Activated CD4-positive, alpha-beta memory T cell treated with anti-CD3 and anti-CD28 coated beads for 36 hours (primary cell): Measurements from ENCODE around the gene ANKDD1A. TPM values are rescaled to one million over a fixed set of nuclear protein-coding genes. Genes with fewer than 3 reads are reported as not detected.

Experiments used
- CTCF ChIA-PET: fragments of 350-600 bp; sonication (Branson Sonifier 250); formaldehyde crosslinking; loops from one replicate; lab custom pipeline; 2021; ENCODE audit warnings: antibody characterized with exemption, inconsistent platforms; lab: Charles Lee
- POLR2A ChIA-PET: fragments of 350-600 bp; sonication (Branson Sonifier 250); formaldehyde crosslinking; loops from one replicate; lab custom pipeline; 2021; ENCODE audit warnings: antibody characterized with exemption; lab: Charles Lee
- DNase-seq: peaks from one replicate; pipeline ENCODE4 v3.0.0-alpha.2; 2020
- H3K27ac Mint-ChIP-seq: one replicate; pipeline ENCODE4 v1.8.0; 2021; ENCODE audit warnings: mixed read lengths
- H3K27me3 Mint-ChIP-seq: one replicate; pipeline ENCODE4 v1.8.0; 2021; ENCODE audit warnings: mixed read lengths
- H3K36me3 Mint-ChIP-seq: one replicate; pipeline ENCODE4 v1.8.0; 2021; ENCODE audit warnings: mixed read lengths
- H3K4me1 Mint-ChIP-seq: one replicate; pipeline ENCODE4 v1.8.0; 2021; ENCODE audit warnings: low read depth, mixed read lengths
- H3K4me3 Mint-ChIP-seq: one replicate; pipeline ENCODE4 v1.8.0; 2021; ENCODE audit warnings: mild to moderate bottlenecking, mixed read lengths
- H3K9me3 Mint-ChIP-seq: one replicate; pipeline ENCODE4 v1.8.0; 2021; ENCODE audit warnings: mixed read lengths
- intact Hi-C: fragments of 100-400 bp; cut with micrococcal nuclease; formaldehyde crosslinking; loops from one replicate; pipeline ENCODE4 v1.15.1; 2023
- total RNA-seq, 2 experiments: library from RNA; stranded (reverse); gene quantifications; one replicate each; pipeline ENCODE4 v1.2.3, GENCODE V29; 2021

ANKDD1A gene
- total RNA-seq, 2 experiments from 2014 or later, result 6.3 to 6.6 TPM

GRCh38 chr15:64906402-64906801 lies 5.3 kb upstream of the ANKDD1A start:
- intact Hi-C loops, result no loop called here
- H3K36me3 Mint-ChIP-seq, result no peaks in the 10 kb centered on the region
- no peak overlapping the region for H3K4me3 Mint-ChIP-seq
- no peak overlapping the region for H3K27ac Mint-ChIP-seq
- H3K27me3 Mint-ChIP-seq, result no peaks in the 10 kb centered on the region
- ChIA-PET CTCF (interaction anchor here (0.5 to 6.8 kb wide), 11 partner anchors 13 to 221 kb away, joined by 3 to 60 read pairs (median 5); no protein-coding TSS in a partner anchor), POLR2A (interaction anchor here (5.4 kb wide), 1 partner anchor 12 kb away, joined by 36 read pairs; no protein-coding TSS in a partner anchor)
- peaks cover 38% of the 10 kb centered on the region for H3K4me1 Mint-ChIP-seq
- DNase-seq, result no peak
- H3K9me3 Mint-ChIP-seq, result peaks cover 5% of the 10 kb centered on the region

- no peak for DNase-seq
- H3K4me1 Mint-ChIP-seq, result peaks cover 26% of the 10 kb centered on the region
- H3K27me3 Mint-ChIP-seq, result peaks cover 1% of the 10 kb centered on the region
- CTCF ChIA-PET, result interaction anchor here (6.8 kb wide), 1 partner anchor 14 kb away, joined by 60 read pairs; no protein-coding TSS in a partner anchor
- no peaks in the 10 kb centered on the region for H3K36me3 Mint-ChIP-seq
- POLR2A ChIA-PET, result no interaction called here
- H3K27ac Mint-ChIP-seq, result no peak overlapping the region
- H3K4me3 Mint-ChIP-seq, result no peak overlapping the region
- H3K9me3 Mint-ChIP-seq, result no peaks in the 10 kb centered on the region
- intact Hi-C loops, result no loop called here
Measured at GRCh38 chr15:64907991-64908390, 3.7 kb upstream of the ANKDD1A start.

GRCh38 chr15:64909546-64909945 lies 2.2 kb upstream of the ANKDD1A start:
- Mint-ChIP-seq H3K4me1 (peaks cover 13% of the 10 kb centered on the region), H3K36me3 (no peaks in the 10 kb centered on the region), H3K4me3 (no peak overlapping the region), H3K27ac (no peak overlapping the region), H3K27me3 (peaks cover 1% of the 10 kb centered on the region), H3K9me3 (no peaks in the 10 kb centered on the region)
- DNase-seq, result no peak
- intact Hi-C loops, result no loop called here
- CTCF ChIA-PET, result interaction anchor here (0.6 to 3.2 kb wide), 3 partner anchors 15 to 182 kb away, joined by 4 to 11 read pairs (median 8); no protein-coding TSS in a partner anchor
- POLR2A ChIA-PET, result no interaction called here

- intact Hi-C loops, result no loop called here
- peaks cover 5% of the 10 kb centered on the region for H3K4me1 Mint-ChIP-seq
- H3K9me3 Mint-ChIP-seq, result no peaks in the 10 kb centered on the region
- no peaks in the 10 kb centered on the region for H3K36me3 Mint-ChIP-seq
- CTCF ChIA-PET, result interaction anchor here (0.5 to 3.2 kb wide), 7 partner anchors 9 to 550 kb away, joined by 3 to 11 read pairs (median 4); no protein-coding TSS in a partner anchor
- no peak overlapping the region for H3K27ac Mint-ChIP-seq
- H3K4me3 Mint-ChIP-seq, result peak overlapping the region; percentile 32
- H3K27me3 Mint-ChIP-seq, result peaks cover 1% of the 10 kb centered on the region
- POLR2A ChIA-PET, result interaction anchor here (0.8 to 1.6 kb wide), 3 partner anchors 11 to 79 kb away, joined by 3 to 6 read pairs (median 5); no protein-coding TSS in a partner anchor
- no peak for DNase-seq
Measured at GRCh38 chr15:64912379-64913325, 950 bp downstream of the ANKDD1A start.

GRCh38 chr15:64915518-64916227 lies 4.0 kb downstream of the ANKDD1A start:
- POLR2A ChIA-PET, result interaction anchor here (0.9 kb wide), 1 partner anchor 93 kb away, joined by 3 read pairs; no protein-coding TSS in a partner anchor
- no peak for DNase-seq
- Mint-ChIP-seq H3K4me1 (peaks cover 5% of the 10 kb centered on the region), H3K36me3 (no peaks in the 10 kb centered on the region), H3K4me3 (no peak overlapping the region), H3K9me3 (no peaks in the 10 kb centered on the region), H3K27me3 (peaks cover 1% of the 10 kb centered on the region), H3K27ac (no peak overlapping the region)
- CTCF ChIA-PET, result no interaction called here
- intact Hi-C loops, result no loop called here

GRCh38 chr15:64916365-64916764 lies 4.7 kb downstream of the ANKDD1A start:
- H3K36me3 Mint-ChIP-seq, result no peaks in the 10 kb centered on the region
- no peak overlapping the region for H3K27ac Mint-ChIP-seq

GRCh38 chr15:64917211-64917610 lies 5.5 kb downstream of the ANKDD1A start:
- intact Hi-C loops, result no loop called here
- Mint-ChIP-seq H3K27me3 (no peaks in the 10 kb centered on the region), H3K27ac (no peak overlapping the region), H3K36me3 (no peaks in the 10 kb centered on the region), H3K4me1 (no peaks in the 10 kb centered on the region), H3K9me3 (no peaks in the 10 kb centered on the region), H3K4me3 (no peak overlapping the region)
- ChIA-PET POLR2A (no interaction called here), CTCF (no interaction called here)
- DNase-seq, result no peak

More at GRCh38 chr15:64916365-64916764, 4.7 kb downstream of the ANKDD1A start:
- no peak for DNase-seq
- ChIA-PET CTCF (no interaction called here), POLR2A (no interaction called here)
- Mint-ChIP-seq H3K4me1 (peaks cover under 1% of the 10 kb centered on the region), H3K27me3 (peaks cover 1% of the 10 kb centered on the region), H3K9me3 (no peaks in the 10 kb centered on the region), H3K4me3 (no peak overlapping the region)
- intact Hi-C loops, result no loop called here

- POLR2A ChIA-PET, result no interaction called here
- H3K27ac Mint-ChIP-seq, result no peak overlapping the region
- H3K9me3 Mint-ChIP-seq, result no peaks in the 10 kb centered on the region
- no peaks in the 10 kb centered on the region for H3K27me3 Mint-ChIP-seq
- no peaks in the 10 kb centered on the region for H3K4me1 Mint-ChIP-seq
- no peak overlapping the region for H3K4me3 Mint-ChIP-seq
- no peaks in the 10 kb centered on the region for H3K36me3 Mint-ChIP-seq
- no peak for DNase-seq
- CTCF ChIA-PET, result no interaction called here
- intact Hi-C loops, result no loop called here
Measured at GRCh38 chr15:64919721-64920120, 8.0 kb downstream of the ANKDD1A start.

- Mint-ChIP-seq H3K27ac (no peak overlapping the region), H3K4me1 (no peaks in the 10 kb centered on the region), H3K27me3 (no peaks in the 10 kb centered on the region), H3K4me3 (no peak overlapping the region), H3K9me3 (no peaks in the 10 kb centered on the region), H3K36me3 (no peaks in the 10 kb centered on the region)
- POLR2A ChIA-PET, result no interaction called here
- CTCF ChIA-PET, result no interaction called here
- no peak for DNase-seq
- intact Hi-C loops, result no loop called here
Measured at GRCh38 chr15:64921711-64922110, 10.0 kb downstream of the ANKDD1A start.

- intact Hi-C loops, result no loop called here
Measured at GRCh38 chr15:64923546-64923945, 11.8 kb downstream of the ANKDD1A start.

GRCh38 chr15:64925335-64926330 lies 13.9 kb downstream of the ANKDD1A start:
- CTCF ChIA-PET, result no interaction called here
- H3K9me3 Mint-ChIP-seq, result no peaks in the 10 kb centered on the region
- H3K36me3 Mint-ChIP-seq, result no peaks in the 10 kb centered on the region
- H3K4me3 Mint-ChIP-seq, result no peak overlapping the region
- no peak overlapping the region for H3K27ac Mint-ChIP-seq
- H3K4me1 Mint-ChIP-seq, result no peaks in the 10 kb centered on the region
- intact Hi-C loops, result no loop called here
- DNase-seq, result no peak
- H3K27me3 Mint-ChIP-seq, result no peaks in the 10 kb centered on the region
- POLR2A ChIA-PET, result no interaction called here

More at GRCh38 chr15:64923546-64923945, 11.8 kb downstream of the ANKDD1A start:
- no peaks in the 10 kb centered on the region for H3K27me3 Mint-ChIP-seq
- no peaks in the 10 kb centered on the region for H3K36me3 Mint-ChIP-seq
- no peaks in the 10 kb centered on the region for H3K9me3 Mint-ChIP-seq
- CTCF ChIA-PET, result no interaction called here
- POLR2A ChIA-PET, result no interaction called here
- no peak overlapping the region for H3K4me3 Mint-ChIP-seq
- H3K4me1 Mint-ChIP-seq, result no peaks in the 10 kb centered on the region
- no peak for DNase-seq
- no peak overlapping the region for H3K27ac Mint-ChIP-seq
